ENCODE results near the gene LRP1B.

LRP1B gene

DNA sequence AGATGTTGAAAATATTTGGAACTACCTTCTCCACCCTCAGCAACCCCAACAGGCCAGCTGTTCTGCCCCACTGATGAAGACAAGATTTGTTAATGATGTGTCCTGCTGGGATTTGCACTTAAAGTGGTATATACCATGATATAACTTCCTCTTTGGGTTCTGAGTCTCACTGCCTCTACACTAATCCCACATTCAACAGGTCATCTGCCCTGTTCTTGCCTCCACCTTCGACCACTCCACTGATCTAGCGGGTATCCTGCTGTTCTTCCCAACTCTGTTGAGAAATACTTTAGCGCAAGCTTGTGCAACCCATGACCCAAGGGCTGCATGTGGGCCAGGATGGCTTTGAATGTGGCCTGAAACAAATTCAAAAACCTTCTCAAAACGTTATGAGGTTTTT, 72.7 kb downstream of the LRP1B start:
- Histone ChIP-seq H3K36me3 (no peaks in the 10 kb centered on the region), H3K27ac (no peak overlapping the region), H3K4me1 (ENCODE audit: control insufficient read depth in 1 of 2, insufficient read depth in 1 of 2, low read depth in 1 of 2, low read length in 1 of 2) (no peaks in the 10 kb centered on the region), H3K27me3 (no peaks in the 10 kb centered on the region), H3K4me3 (ENCODE audit: low read depth in 1 of 2, low read length in 1 of 2) (no peak overlapping the region), H3K9me3 (no peaks in the 10 kb centered on the region)
- TF ChIP-seq, protein P1, sequence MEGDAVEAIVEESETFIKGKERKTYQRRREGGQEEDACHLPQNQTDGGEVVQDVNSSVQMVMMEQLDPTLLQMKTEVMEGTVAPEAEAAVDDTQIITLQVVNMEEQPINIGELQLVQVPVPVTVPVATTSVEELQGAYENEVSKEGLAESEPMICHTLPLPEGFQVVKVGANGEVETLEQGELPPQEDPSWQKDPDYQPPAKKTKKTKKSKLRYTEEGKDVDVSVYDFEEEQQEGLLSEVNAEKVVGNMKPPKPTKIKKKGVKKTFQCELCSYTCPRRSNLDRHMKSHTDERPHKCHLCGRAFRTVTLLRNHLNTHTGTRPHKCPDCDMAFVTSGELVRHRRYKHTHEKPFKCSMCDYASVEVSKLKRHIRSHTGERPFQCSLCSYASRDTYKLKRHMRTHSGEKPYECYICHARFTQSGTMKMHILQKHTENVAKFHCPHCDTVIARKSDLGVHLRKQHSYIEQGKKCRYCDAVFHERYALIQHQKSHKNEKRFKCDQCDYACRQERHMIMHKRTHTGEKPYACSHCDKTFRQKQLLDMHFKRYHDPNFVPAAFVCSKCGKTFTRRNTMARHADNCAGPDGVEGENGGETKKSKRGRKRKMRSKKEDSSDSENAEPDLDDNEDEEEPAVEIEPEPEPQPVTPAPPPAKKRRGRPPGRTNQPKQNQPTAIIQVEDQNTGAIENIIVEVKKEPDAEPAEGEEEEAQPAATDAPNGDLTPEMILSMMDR (IDR thresholded peaks at IDR 0.05) = no peak

DNA sequence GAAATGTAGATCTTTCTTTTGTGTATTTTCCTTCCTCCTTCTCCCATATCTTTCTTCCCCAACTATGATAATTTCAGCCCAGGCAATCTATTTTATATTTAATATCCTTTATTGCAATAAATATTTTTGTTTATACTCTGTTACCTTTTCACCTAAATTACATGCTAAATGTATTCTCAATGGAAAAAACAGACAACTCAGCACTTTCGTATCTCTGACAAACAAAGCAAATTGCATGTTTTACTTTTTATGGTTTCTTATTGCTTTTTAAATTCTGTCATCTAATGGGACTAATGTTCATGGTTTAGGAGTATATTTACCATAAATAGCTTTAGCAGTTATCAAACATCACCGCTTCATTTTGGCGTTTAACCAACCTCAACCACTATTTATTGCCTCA, 74.0 kb downstream of the LRP1B start:
- Histone ChIP-seq H3K9me3 (no peaks in the 10 kb centered on the region), H3K4me1 (ENCODE audit: control insufficient read depth in 1 of 2, insufficient read depth in 1 of 2, low read depth in 1 of 2, low read length in 1 of 2) (no peaks in the 10 kb centered on the region), H3K36me3 (no peaks in the 10 kb centered on the region), H3K27ac (no peak overlapping the region), H3K27me3 (no peaks in the 10 kb centered on the region), H3K4me3 (ENCODE audit: low read depth in 1 of 2, low read length in 1 of 2) (no peak overlapping the region)
- TF ChIP-seq, protein P1 (IDR thresholded peaks at IDR 0.05) = no peak

DNA sequence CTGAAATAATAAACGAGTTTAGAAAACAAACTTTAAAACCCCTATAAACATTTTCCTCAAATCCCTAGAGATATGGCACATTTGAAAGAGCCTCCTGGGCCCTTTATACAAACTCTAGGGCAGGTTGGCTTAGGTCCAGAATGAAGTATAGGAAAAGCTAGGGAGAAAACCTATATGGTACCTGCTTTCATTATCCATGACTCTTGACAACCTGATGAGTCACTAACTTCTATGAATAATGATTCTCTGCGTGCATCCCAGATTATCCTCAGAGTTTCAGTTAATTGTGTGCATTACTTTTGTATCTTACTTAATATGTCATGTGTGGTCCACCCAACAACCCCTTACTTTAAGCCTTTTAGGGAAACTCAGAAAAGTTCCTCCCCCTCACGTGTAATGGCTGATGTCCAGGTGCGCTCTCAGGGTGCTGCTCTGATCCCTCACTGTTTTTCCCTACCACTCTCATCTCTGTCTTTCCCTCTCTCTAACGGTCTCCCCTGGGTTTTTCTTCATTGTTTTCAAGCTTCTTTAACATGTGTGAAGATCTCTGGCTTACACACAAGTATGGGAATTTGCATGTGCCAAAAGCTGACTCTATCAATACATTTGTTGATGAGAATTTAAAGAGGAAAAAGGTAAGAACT, 78.5 kb downstream of the LRP1B start:
- TF ChIP-seq, protein P1 (IDR thresholded peaks at IDR 0.05) = no peak
- no peaks in the 10 kb centered on the region for H3K36me3 ChIP-seq
- H3K9me3 ChIP-seq = no peaks in the 10 kb centered on the region
- no peak overlapping the region for H3K27ac ChIP-seq
- no peaks in the 10 kb centered on the region for H3K4me1 ChIP-seq (ENCODE audit: control insufficient read depth in 1 of 2, insufficient read depth in 1 of 2, low read depth in 1 of 2, low read length in 1 of 2)
- no peaks in the 10 kb centered on the region for H3K27me3 ChIP-seq
- H3K4me3 ChIP-seq (ENCODE audit: low read depth in 1 of 2, low read length in 1 of 2) = no peak overlapping the region

DNA sequence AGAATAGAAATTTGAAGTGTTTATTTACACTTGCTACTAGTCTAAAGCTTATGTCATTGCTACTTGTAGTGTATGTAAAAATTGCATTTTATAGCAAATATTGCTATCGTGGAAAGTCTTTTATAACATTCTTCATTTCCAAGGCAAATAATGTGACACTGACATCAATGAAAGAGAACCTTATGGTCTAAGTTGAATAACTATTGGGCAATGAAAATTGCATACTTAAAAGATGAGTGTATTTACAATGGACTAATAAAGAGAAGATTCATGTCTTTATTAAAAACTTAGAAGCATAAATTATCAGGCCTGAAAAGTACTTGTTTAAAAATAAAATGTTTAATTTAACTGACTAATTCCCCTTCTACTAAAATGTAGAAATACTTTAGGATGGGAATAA, 82.2 kb downstream of the LRP1B start:
- Histone ChIP-seq H3K9me3 (no peaks in the 10 kb centered on the region), H3K4me3 (ENCODE audit: low read depth in 1 of 2, low read length in 1 of 2) (no peak overlapping the region), H3K4me1 (ENCODE audit: control insufficient read depth in 1 of 2, insufficient read depth in 1 of 2, low read depth in 1 of 2, low read length in 1 of 2) (no peaks in the 10 kb centered on the region), H3K27me3 (no peaks in the 10 kb centered on the region), H3K36me3 (no peaks in the 10 kb centered on the region), H3K27ac (no peak overlapping the region)
- TF ChIP-seq, protein P1 (IDR thresholded peaks at IDR 0.05) = no peak

DNA sequence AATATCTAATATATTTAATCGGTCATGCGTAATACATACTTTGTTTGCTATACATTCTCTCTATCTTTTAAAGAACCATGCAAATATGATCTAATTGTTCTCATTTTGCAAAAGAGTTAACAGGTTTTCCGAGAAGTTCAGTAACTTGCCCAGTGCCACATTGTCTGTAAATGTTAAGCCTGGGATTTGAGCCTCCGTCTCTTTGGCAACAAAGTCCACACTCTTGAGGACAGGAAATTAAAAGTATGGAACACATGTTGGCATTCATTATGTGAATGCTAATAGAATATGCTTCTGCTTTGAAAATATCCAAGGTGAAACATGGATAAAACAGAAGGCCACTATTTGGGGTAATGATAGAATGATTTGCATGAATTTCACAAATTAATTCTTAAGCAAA, 85.2 kb downstream of the LRP1B start:
- no peaks in the 10 kb centered on the region for H3K4me1 ChIP-seq (ENCODE audit: control insufficient read depth in 1 of 2, insufficient read depth in 1 of 2, low read depth in 1 of 2, low read length in 1 of 2)
- no peaks in the 10 kb centered on the region for H3K36me3 ChIP-seq
- H3K27ac ChIP-seq = no peak overlapping the region
- TF ChIP-seq, protein P1 (IDR thresholded peaks at IDR 0.05) = no peak
- H3K27me3 ChIP-seq = no peaks in the 10 kb centered on the region
- no peaks in the 10 kb centered on the region for H3K9me3 ChIP-seq
- no peak overlapping the region for H3K4me3 ChIP-seq (ENCODE audit: low read depth in 1 of 2, low read length in 1 of 2)

All from neutrophil (primary cell).